Fibroblast of lung (primary cell): ENCODE results near the gene NR2F1-AS1.

Experiments used
- EZH2 ChIP-seq: IDR thresholded peaks from 2 replicates; pipeline ENCODE4 v1.5.1; 2012; ENCODE audit warnings: low read length, control low read depth, mild to moderate bottlenecking; ENCODE audit errors: missing control alignments
- TF ChIP-seq, protein P1 (sequence below), 2 donors: IDR thresholded peaks in 1 of 2; conservative IDR thresholded peaks in 1 of 2; 1 replicate in 1 of 2; 2 replicates in 1 of 2; pipeline ENCODE4 v1.5.1; 2011 to 2012; ENCODE audit warnings: low read length in 2 of 2, control low read depth in 1 of 2, inconsistent platforms in 1 of 2, low read depth in 1 of 2, mild to moderate bottlenecking in 1 of 2

DNA sequence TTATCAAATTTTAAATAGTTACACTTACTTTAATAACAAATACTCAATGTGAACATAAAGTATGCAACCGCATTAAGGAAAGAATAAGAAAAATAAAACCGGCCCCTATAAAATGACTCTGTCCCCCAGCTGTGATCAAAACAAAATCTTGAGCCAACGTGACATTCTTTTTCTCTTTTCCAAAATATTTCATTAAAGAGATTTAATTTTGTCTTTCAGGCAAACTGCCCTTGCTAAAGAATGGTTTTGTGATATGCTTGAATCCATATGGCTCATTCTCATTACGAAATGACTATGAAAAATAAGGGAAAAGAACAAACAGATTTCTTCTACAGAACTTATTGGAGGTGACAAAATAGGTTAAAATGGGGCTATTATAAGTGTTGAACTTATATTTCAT lies 197.0 kb downstream of the NR2F1-AS1 start:
- TF ChIP-seq EZH2 = no peak
- TF ChIP-seq, protein P1, sequence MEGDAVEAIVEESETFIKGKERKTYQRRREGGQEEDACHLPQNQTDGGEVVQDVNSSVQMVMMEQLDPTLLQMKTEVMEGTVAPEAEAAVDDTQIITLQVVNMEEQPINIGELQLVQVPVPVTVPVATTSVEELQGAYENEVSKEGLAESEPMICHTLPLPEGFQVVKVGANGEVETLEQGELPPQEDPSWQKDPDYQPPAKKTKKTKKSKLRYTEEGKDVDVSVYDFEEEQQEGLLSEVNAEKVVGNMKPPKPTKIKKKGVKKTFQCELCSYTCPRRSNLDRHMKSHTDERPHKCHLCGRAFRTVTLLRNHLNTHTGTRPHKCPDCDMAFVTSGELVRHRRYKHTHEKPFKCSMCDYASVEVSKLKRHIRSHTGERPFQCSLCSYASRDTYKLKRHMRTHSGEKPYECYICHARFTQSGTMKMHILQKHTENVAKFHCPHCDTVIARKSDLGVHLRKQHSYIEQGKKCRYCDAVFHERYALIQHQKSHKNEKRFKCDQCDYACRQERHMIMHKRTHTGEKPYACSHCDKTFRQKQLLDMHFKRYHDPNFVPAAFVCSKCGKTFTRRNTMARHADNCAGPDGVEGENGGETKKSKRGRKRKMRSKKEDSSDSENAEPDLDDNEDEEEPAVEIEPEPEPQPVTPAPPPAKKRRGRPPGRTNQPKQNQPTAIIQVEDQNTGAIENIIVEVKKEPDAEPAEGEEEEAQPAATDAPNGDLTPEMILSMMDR (conservative IDR thresholded peaks at IDR 0.05 in 1 of 2, IDR thresholded peaks at IDR 0.05 in 1 of 2; ENCODE audit: low read depth in 1 of 2, low read length in 2 of 2) = no peak
